ENCODE data around the gene MEGF9. TPM values are rescaled to one million over a fixed set of nuclear protein-coding genes. Genes with fewer than 3 reads are reported as not detected.

The MEGF9 gene
- total and polyA plus RNA-seq, 2 of the 13 experiments (the other 11 are each of a cell fraction or from before 2014, with no cell fraction given), result 3.1 to 3.3 TPM

- Histone ChIP-seq H3K4me2 (ENCODE audit: low read depth, low read length) (no peak overlapping the region), H3K9ac (ENCODE audit: insufficient read depth, low read depth, low read length) (no peak overlapping the region), H3K27ac (ENCODE audit: extremely low read length, insufficient read depth, low read length) (no peak overlapping the region), H4K20me1 (ENCODE audit: insufficient read depth, low read length) (no peaks in the 10 kb centered on the region), H3K9me3 (ENCODE audit: low read length) (no peaks in the 10 kb centered on the region), H3K27me3 (ENCODE audit: control insufficient read depth in 1 of 2, insufficient read depth in 2 of 2, low read length in 2 of 2) (no peaks in the 10 kb centered on the region), H3K79me2 (ENCODE audit: insufficient read depth, low read length) (peaks cover 13% of the 10 kb centered on the region), H3K4me3 (replicated peaks in 1 of 3; ENCODE audit: insufficient read depth in 1 of 3, low read depth in 2 of 3, low read length in 3 of 3) (no peak overlapping the region), H3K36me3 (replicated peaks in 1 of 2; ENCODE audit: control insufficient read depth in 1 of 2, insufficient read depth in 2 of 2, low read length in 2 of 2) (no peaks in the 10 kb centered on the region), H3K4me1 (ENCODE audit: insufficient read depth, low read length) (peaks cover 45% of the 10 kb centered on the region), H2AFZ (ENCODE audit: low read length) (no peak overlapping the region)
- 72% methylated on average over 3 of the region's 3 CpGs for WGBS (ENCODE audit: low lambda C conversion rate)
- FAIRE-seq, result no peak
- ChIA-PET POLR2A (no interaction called here), CTCF (ENCODE audit: low intra/inter-chr PET ratio, low total read pairs) (no interaction called here)
- no peak for DNase-seq (ENCODE audit: low spot score)
- no TSS peak for BruUV-seq (replicated peaks)
- no peak for ATAC-seq
- intact Hi-C loops (cut with micrococcal nuclease; ENCODE audit: unreplicated experiment) (no loop called here), in situ Hi-C loops (cut with HindIII; ENCODE audit: extremely low pct_ligation_motif_present, low pct_unique_long_range_greater_than_20kb) (no loop called here)
- TF ChIP-seq, protein P1, sequence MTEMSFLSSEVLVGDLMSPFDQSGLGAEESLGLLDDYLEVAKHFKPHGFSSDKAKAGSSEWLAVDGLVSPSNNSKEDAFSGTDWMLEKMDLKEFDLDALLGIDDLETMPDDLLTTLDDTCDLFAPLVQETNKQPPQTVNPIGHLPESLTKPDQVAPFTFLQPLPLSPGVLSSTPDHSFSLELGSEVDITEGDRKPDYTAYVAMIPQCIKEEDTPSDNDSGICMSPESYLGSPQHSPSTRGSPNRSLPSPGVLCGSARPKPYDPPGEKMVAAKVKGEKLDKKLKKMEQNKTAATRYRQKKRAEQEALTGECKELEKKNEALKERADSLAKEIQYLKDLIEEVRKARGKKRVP (CRISPR knock-in tag; IDR thresholded peaks at IDR 0.05), result no peak
- no peak for TF ChIP-seq ZNF282 (IDR thresholded peaks at IDR 0.05; ENCODE audit: partially characterized antibody)
- no peak for TF ChIP-seq ZKSCAN8 (CRISPR knock-in tag; IDR thresholded peaks at IDR 0.05; ENCODE audit: borderline replicate concordance)
- no peak for TF ChIP-seq ZNF121 (CRISPR knock-in tag; IDR thresholded peaks at IDR 0.05)
- no peak for TF ChIP-seq FOXP1 (IDR thresholded peaks at IDR 0.05)
- TF ChIP-seq FOXP1 (CRISPR knock-in tag; IDR thresholded peaks at IDR 0.05), result no peak
- no peak for TF ChIP-seq RFX5 (IDR thresholded peaks at IDR 0.05; ENCODE audit: low read depth, low read length)
- TF ChIP-seq ZNF441 (CRISPR knock-in tag; IDR thresholded peaks at IDR 0.05; ENCODE audit: borderline replicate concordance), result no peak
- no peak for TF ChIP-seq SP5 (CRISPR knock-in tag; IDR thresholded peaks at IDR 0.05; ENCODE audit: borderline replicate concordance, low read depth)
- no peak for TF ChIP-seq ZMYM4 (CRISPR knock-in tag; IDR thresholded peaks at IDR 0.05)
- TF ChIP-seq, protein P2, sequence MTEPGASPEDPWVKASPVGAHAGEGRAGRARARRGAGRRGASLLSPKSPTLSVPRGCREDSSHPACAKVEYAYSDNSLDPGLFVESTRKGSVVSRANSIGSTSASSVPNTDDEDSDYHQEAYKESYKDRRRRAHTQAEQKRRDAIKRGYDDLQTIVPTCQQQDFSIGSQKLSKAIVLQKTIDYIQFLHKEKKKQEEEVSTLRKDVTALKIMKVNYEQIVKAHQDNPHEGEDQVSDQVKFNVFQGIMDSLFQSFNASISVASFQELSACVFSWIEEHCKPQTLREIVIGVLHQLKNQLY (CRISPR knock-in tag; IDR thresholded peaks at IDR 0.05), result no peak
- TF ChIP-seq YY1 (IDR thresholded peaks at IDR 0.05; ENCODE audit: insufficient read depth, insufficient replicate concordance, low read depth, low read length), result no peak
- TF ChIP-seq REXO4 (CRISPR knock-in tag; IDR thresholded peaks at IDR 0.05; ENCODE audit: borderline replicate concordance), result no peak
- no peak for TF ChIP-seq ZMAT3 (CRISPR knock-in tag; conservative IDR thresholded peaks at IDR 0.05)
- TF ChIP-seq MLLT10 (CRISPR knock-in tag; IDR thresholded peaks at IDR 0.05), result no peak
Observed at GRCh38 chr9:120705174-120705573, 9.1 kb downstream of the MEGF9 start.
